ENCODE measurements around the gene KNDC1. TPM values are rescaled to one million over a fixed set of nuclear protein-coding genes. Genes with fewer than 3 reads are reported as not detected.

KNDC1 gene
- total and polyA plus RNA-seq, 10 of the 15 experiments (the other 5 are each of a cell fraction or from before 2014, with no cell fraction given): 0.03 to 0.11 (median 0.05) TPM; not detected in 7

GRCh38 chr10:133160826-133161471 is 930 bp downstream of the KNDC1 start:
- H2AFZ ChIP-seq (ENCODE audit: control insufficient read depth, low read depth, low read length): no peak overlapping the region
- in situ Hi-C loops (cut with MboI) (no loop called here), intact Hi-C loops (cut with micrococcal nuclease; ENCODE audit: unreplicated experiment) (no loop called here)
- no peak overlapping the region for H3K4me2 ChIP-seq (ENCODE audit: control insufficient read depth, insufficient read depth)
- FAIRE-seq (no peak), DNase-seq (ENCODE audit: low read depth, low spot score) (no peak), ATAC-seq (no peak)
- ChIA-PET SMC1A (ENCODE audit: uncharacterized antibody, unreplicated experiment) (no interaction called here), POLR2A (no interaction called here), RAD21 (ENCODE audit: unreplicated experiment) (no interaction called here), CTCF (no interaction called here)
- no peak overlapping the region for H3K9ac ChIP-seq (ENCODE audit: control insufficient read depth, insufficient read depth, low read length)
- H3K9me3 ChIP-seq (replicated peaks; ENCODE audit: control insufficient read depth, insufficient read depth, low read length): no peaks in the 10 kb centered on the region
- no peaks in the 10 kb centered on the region for H3K36me3 ChIP-seq (ENCODE audit: control insufficient read depth in 2 of 2, insufficient read depth in 2 of 2, low read length in 1 of 2)
- no peaks in the 10 kb centered on the region for H3K79me2 ChIP-seq (ENCODE audit: control insufficient read depth, insufficient read depth, low read length)
- no peak overlapping the region for H3K4me3 ChIP-seq
- H3K4me1 ChIP-seq (ENCODE audit: control insufficient read depth, insufficient read depth, low read length): no peaks in the 10 kb centered on the region
- no TSS peak for BruUV-seq (replicated peaks)
- WGBS (ENCODE audit: insufficient coverage, insufficient replicate concordance, low lambda C conversion rate, missing lambda C conversion rate): 10% methylated on average over 22 of the region's 29 CpGs
- TF ChIP-seq ZNF207 (IDR thresholded peaks at IDR 0.05; ENCODE audit: borderline replicate concordance) (no peak), SMC3 (IDR thresholded peaks at IDR 0.05; ENCODE audit: borderline replicate concordance, low read length) (no peak), POLR2AphosphoS2 (IDR thresholded peaks at IDR 0.05; ENCODE audit: low read depth, low read length) (no peak), CEBPB (IDR thresholded peaks at IDR 0.05; ENCODE audit: borderline replicate concordance in 1 of 2, low read depth in 2 of 2, low read length in 2 of 2) (no peak)
- H3K27ac ChIP-seq (ENCODE audit: control insufficient read depth, insufficient read depth): no peak overlapping the region
- no peaks in the 10 kb centered on the region for H3K27me3 ChIP-seq (replicated peaks in 1 of 2; ENCODE audit: control insufficient read depth in 2 of 2, insufficient read depth in 2 of 2, low read length in 1 of 2)
- no peaks in the 10 kb centered on the region for H4K20me1 ChIP-seq (ENCODE audit: control insufficient read depth, insufficient read depth)

- no TSS peak for BruUV-seq (replicated peaks)
- ChIA-PET POLR2A (no interaction called here), CTCF (no interaction called here), RAD21 (ENCODE audit: unreplicated experiment) (no interaction called here), SMC1A (ENCODE audit: uncharacterized antibody, unreplicated experiment) (no interaction called here)
- no peaks in the 10 kb centered on the region for H3K27me3 ChIP-seq (replicated peaks in 1 of 2; ENCODE audit: control insufficient read depth in 2 of 2, insufficient read depth in 2 of 2, low read length in 1 of 2)
- WGBS (ENCODE audit: insufficient coverage, insufficient replicate concordance, low lambda C conversion rate, missing lambda C conversion rate): 41% methylated on average over 31 of the region's 33 CpGs
- no peak overlapping the region for H2AFZ ChIP-seq (ENCODE audit: control insufficient read depth, low read depth, low read length)
- no peaks in the 10 kb centered on the region for H4K20me1 ChIP-seq (ENCODE audit: control insufficient read depth, insufficient read depth)
- in situ Hi-C loops (cut with MboI): no loop called here
- no peaks in the 10 kb centered on the region for H3K4me1 ChIP-seq (ENCODE audit: control insufficient read depth, insufficient read depth, low read length)
- TF ChIP-seq EED (IDR thresholded peaks at IDR 0.05; ENCODE audit: low read depth) (no peak), CHD1 (IDR thresholded peaks at IDR 0.05; ENCODE audit: low read depth, low read length) (no peak), HCFC1 (IDR thresholded peaks at IDR 0.05; ENCODE audit: low read length) (no peak), KAT2A (conservative IDR thresholded peaks at IDR 0.05; ENCODE audit: control insufficient read depth, low read depth, low read length) (no peak), NBN (IDR thresholded peaks at IDR 0.05) (no peak), MTA2 (IDR thresholded peaks at IDR 0.05; ENCODE audit: low read depth) (no peak), KDM1A (IDR thresholded peaks at IDR 0.05; ENCODE audit: borderline replicate concordance) (no peak)
- H3K27ac ChIP-seq (ENCODE audit: control insufficient read depth, insufficient read depth): no peak overlapping the region
- no peak overlapping the region for H3K4me3 ChIP-seq
- H3K79me2 ChIP-seq (ENCODE audit: control insufficient read depth, insufficient read depth, low read length): no peaks in the 10 kb centered on the region
- no peaks in the 10 kb centered on the region; the same call in 2 of the 3 replicates for H3K9me3 ChIP-seq (replicated peaks; ENCODE audit: control insufficient read depth, insufficient read depth, low read length)
- H3K36me3 ChIP-seq (ENCODE audit: control insufficient read depth in 2 of 2, insufficient read depth in 2 of 2, low read length in 1 of 2): no peaks in the 10 kb centered on the region
- FAIRE-seq (no peak), DNase-seq (ENCODE audit: low read depth, low spot score) (no peak), ATAC-seq (no peak)
- H3K4me2 ChIP-seq (ENCODE audit: control insufficient read depth, insufficient read depth): no peak overlapping the region
- no peak overlapping the region for H3K9ac ChIP-seq (ENCODE audit: control insufficient read depth, insufficient read depth, low read length)
- intact Hi-C loops (cut with micrococcal nuclease; ENCODE audit: unreplicated experiment): no loop called here
These were observed 1.6 kb downstream of the KNDC1 start for GRCh38 chr10:133161486-133162109.
